SK-N-MC (cell line): Measurements from ENCODE around the gene CDH24.

Source experiments
- EZH2 ChIP-seq: fragments of 200-600 bp; sonication (generic); IDR thresholded peaks from one replicate; pipeline ENCODE4 v1.6.1; 2017; ENCODE audit warnings: antibody characterized with exemption
- FOXP2 ChIP-seq: optimal IDR thresholded peaks from 2 replicates; pipeline ENCODE3; 2011; ENCODE audit warnings: mild to moderate bottlenecking, moderate library complexity; ENCODE audit not compliant: insufficient read depth; ENCODE audit errors: extremely low read length, control extremely low read depth
- POLR2AphosphoS5 ChIP-seq: IDR thresholded peaks from 2 replicates; pipeline ENCODE4 v1.6.1; 2012; ENCODE audit warnings: mild to moderate bottlenecking, low read depth, low read length, borderline replicate concordance

DNA sequence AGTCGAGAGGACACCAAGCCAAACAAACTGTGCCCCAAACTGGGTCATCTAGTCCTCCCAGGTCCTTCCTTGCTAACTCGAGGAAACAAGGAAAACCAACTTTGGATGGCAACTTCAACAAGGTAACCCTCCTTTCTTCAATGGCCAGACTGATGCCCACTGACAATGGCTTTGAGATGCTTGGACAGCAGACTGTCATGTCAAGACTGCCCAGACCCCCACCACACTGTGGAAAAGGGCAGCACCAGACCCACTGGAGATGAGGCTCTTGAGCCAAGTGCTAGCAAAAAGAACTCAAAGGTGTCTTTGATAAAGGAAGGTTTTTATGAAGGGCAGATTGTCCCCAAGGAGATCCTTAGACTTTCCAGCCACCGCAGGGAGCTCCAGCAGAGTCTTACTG is 9.0 kb upstream of the CDH24 start:
- TF ChIP-seq POLR2AphosphoS5 (no peak), FOXP2 (no peak), EZH2 (no peak)
